ENCODE results near the gene CCL4L2.
"Not testable (repeated sequence)": the region's sequence is repeated elsewhere in the genome, so short reads cannot be mapped to it uniquely, and the experiment has no call there.

GRCh38 chr17:36229644-36230043 is 18.8 kb downstream of the CCL4L2 start:
- TF ChIP-seq, protein P1, sequence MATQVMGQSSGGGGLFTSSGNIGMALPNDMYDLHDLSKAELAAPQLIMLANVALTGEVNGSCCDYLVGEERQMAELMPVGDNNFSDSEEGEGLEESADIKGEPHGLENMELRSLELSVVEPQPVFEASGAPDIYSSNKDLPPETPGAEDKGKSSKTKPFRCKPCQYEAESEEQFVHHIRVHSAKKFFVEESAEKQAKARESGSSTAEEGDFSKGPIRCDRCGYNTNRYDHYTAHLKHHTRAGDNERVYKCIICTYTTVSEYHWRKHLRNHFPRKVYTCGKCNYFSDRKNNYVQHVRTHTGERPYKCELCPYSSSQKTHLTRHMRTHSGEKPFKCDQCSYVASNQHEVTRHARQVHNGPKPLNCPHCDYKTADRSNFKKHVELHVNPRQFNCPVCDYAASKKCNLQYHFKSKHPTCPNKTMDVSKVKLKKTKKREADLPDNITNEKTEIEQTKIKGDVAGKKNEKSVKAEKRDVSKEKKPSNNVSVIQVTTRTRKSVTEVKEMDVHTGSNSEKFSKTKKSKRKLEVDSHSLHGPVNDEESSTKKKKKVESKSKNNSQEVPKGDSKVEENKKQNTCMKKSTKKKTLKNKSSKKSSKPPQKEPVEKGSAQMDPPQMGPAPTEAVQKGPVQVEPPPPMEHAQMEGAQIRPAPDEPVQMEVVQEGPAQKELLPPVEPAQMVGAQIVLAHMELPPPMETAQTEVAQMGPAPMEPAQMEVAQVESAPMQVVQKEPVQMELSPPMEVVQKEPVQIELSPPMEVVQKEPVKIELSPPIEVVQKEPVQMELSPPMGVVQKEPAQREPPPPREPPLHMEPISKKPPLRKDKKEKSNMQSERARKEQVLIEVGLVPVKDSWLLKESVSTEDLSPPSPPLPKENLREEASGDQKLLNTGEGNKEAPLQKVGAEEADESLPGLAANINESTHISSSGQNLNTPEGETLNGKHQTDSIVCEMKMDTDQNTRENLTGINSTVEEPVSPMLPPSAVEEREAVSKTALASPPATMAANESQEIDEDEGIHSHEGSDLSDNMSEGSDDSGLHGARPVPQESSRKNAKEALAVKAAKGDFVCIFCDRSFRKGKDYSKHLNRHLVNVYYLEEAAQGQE (IDR thresholded peaks at IDR 0.05; ENCODE audit: insufficient read depth in 1 of 2, low read depth in 2 of 2, low read length in 1 of 2): not testable (repeated sequence)
- TF ChIP-seq, protein P2, sequence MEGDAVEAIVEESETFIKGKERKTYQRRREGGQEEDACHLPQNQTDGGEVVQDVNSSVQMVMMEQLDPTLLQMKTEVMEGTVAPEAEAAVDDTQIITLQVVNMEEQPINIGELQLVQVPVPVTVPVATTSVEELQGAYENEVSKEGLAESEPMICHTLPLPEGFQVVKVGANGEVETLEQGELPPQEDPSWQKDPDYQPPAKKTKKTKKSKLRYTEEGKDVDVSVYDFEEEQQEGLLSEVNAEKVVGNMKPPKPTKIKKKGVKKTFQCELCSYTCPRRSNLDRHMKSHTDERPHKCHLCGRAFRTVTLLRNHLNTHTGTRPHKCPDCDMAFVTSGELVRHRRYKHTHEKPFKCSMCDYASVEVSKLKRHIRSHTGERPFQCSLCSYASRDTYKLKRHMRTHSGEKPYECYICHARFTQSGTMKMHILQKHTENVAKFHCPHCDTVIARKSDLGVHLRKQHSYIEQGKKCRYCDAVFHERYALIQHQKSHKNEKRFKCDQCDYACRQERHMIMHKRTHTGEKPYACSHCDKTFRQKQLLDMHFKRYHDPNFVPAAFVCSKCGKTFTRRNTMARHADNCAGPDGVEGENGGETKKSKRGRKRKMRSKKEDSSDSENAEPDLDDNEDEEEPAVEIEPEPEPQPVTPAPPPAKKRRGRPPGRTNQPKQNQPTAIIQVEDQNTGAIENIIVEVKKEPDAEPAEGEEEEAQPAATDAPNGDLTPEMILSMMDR (IDR thresholded peaks at IDR 0.05): peak; percentile 9; the same call in 1 of the 2 replicates
- TF ChIP-seq POLR2AphosphoS5 (IDR thresholded peaks at IDR 0.05; ENCODE audit: low read depth, low read length); SIN3A (IDR thresholded peaks at IDR 0.05; ENCODE audit: borderline replicate concordance, insufficient read depth, low read depth, low read length): not testable (repeated sequence)

Data from Panc1 (cell line).